SHP77 treated with DMSO at 0.1 percent for 48 hours (cell line): ENCODE measurements around the gene SPINDOC.
"Not testable (repeated sequence)": the region's sequence is repeated elsewhere in the genome, so short reads cannot be mapped to it uniquely, and the experiment has no call there.

Experiments
- DNase-seq: peaks from one replicate; lab custom pipeline; 2025; lab: John Stamatoyannopoulos, UW

The SPINDOC gene

DNA sequence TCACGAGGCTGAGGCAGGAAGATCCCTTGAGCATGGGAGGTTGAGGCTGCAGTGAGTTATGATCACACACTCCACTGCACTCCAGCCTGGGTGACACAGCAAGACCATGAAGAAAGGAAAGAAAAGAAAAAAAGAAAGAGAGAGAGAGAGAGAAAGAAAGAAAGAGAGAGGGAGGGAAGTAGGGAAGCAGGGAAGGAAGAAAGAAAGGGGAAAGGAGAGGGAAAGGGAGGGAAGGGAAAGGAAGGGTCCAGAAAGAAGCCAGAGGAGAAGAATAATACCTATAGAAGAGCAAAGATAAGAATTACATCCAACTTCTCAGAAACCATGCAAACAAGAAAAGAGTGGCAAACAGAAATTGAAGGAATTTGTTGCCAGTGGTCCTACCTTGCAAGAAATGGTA lies 27.4 kb upstream of the SPINDOC start:
- DNase-seq: no peak

DNA sequence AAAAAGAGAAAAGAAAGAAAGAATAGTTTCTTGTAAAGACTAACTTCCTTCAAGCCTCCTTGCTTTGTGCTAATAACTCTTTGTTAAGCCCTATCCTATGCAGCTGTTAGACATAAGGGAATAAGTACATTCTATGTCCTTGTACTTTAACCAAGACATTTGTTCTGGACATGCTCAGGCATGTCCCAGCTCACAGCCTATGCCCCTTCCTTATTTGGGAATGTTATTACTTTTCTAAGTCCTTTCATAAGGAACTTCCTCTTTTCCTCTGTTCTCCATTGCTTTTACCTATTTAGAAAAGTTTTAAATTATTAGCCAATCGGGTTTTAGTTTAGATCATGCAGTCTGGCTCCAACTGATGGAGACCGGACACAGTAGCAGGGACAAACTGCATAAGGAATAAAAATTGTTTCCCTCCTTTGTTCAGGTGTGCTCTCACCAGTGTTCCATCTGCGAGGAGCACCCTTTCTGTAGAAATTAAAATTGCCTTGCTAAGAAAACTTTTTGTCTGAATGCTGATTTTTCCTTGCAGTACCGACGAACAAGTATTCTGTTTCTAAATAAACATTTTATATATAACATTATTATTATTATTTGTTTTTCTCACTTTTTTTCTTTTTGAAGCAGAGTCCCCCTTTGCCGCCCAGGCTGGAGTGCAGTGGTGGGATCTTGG lies 21.6 kb upstream of the SPINDOC start:
- no peak for DNase-seq

DNA sequence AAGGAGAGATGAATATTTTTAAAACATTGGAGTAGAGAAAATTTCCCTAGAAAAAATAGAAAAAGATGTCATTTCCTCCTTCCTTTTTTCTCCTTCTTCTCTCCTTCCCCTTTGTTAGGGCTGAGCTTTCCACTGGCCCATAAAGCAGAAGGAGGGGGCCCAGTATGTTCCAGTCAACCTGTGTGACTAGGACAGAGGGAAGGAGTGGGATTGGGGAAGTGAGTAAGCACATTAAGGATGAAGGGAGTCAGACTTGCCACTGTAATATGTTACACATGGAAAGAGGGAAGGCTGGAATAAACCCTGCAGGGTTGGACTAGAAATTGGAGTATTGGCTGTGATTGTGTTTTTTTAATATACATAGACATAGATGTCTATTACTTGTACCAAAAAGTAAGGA lies 20.1 kb upstream of the SPINDOC start:
- no peak for DNase-seq

GRCh38 chr11:63795066-63795465 lies 18.2 kb upstream of the SPINDOC start:
- no peak for DNase-seq

DNA sequence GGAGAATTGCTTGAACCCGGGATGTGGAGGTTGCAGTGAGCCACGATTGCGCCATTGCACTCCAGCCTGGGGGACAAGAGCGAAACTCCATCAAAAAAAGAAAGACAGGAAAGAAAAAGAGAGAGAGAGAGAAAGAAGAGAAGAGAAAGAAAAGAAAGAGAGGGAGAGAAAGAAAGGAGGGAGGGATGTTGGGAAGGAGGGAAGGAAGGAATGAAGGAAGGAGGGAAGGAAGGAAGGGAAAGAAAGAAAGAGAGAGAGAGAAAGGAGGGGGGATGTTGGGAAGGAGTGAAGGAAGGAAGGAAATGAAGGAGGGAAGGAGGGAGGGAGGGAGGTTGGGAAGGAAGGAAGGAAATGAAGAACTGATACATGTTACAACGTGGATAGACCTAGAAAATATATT lies 12.3 kb upstream of the SPINDOC start:
- DNase-seq: no peak

DNA sequence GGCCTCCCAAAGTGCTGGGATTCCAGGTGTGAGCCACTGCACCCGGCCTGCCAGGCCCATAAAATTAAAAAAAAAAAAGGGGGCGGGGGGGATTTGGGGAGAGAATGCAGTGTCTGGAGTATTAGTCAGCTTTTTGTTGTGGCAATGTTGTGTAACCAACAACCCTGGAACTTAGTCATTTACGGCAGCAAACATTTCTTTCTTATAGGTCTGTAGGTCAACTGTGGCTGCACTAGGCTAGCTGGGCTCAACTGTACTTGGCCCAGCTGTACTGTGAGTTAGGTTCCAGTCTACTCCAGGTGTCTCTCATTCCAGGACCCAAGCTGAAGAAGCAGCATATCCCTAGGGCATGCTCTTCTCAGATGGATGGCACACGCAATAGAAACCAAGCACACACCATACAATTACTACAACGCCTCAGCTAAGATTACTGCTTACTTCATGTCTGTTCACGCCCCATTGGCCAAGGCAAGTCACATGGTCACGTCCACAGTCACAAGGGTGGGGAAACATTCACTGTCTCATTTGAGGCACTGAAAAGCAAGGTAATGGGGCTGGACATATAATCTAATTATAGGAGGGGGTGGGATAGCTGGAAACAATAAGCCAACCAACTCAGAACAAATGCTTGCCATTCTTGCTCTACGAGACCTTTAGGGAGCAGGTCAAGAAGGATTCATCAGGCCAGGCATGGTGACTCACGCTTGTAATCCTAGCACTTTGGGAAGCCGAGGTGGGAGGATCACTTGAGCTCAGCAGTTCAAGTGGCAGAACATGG lies 10.4 kb upstream of the SPINDOC start:
- no peak for DNase-seq

GRCh38 chr11:63804259-63804658 lies 9.0 kb upstream of the SPINDOC start:
- no peak for DNase-seq

- DNase-seq: no peak
Observed at GRCh38 chr11:63805844-63806415, 7.3 kb upstream of the SPINDOC start.

- DNase-seq: not testable (repeated sequence)
Observed at GRCh38 chr11:63810383-63810782, 2.9 kb upstream of the SPINDOC start.

DNA sequence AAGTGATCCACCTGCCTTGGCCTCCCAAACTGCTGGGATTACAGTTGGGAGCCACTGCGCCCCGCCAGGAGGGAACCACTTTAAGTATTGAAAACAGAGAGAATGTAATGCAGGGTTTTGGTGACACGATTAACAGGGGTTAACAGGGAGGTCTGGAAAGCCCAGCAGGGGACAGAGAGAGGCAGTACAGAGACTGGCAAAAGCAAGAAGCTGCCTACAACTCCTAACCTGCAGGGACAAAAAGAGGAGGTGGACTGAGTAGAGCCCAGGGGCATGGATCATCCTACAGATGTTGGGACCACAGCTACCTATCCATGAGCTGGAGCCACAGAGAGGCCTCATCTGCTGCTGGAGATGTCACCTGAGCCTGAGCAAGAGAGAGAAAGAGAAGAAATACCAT lies 1.7 kb upstream of the SPINDOC start:
- no peak for DNase-seq

DNA sequence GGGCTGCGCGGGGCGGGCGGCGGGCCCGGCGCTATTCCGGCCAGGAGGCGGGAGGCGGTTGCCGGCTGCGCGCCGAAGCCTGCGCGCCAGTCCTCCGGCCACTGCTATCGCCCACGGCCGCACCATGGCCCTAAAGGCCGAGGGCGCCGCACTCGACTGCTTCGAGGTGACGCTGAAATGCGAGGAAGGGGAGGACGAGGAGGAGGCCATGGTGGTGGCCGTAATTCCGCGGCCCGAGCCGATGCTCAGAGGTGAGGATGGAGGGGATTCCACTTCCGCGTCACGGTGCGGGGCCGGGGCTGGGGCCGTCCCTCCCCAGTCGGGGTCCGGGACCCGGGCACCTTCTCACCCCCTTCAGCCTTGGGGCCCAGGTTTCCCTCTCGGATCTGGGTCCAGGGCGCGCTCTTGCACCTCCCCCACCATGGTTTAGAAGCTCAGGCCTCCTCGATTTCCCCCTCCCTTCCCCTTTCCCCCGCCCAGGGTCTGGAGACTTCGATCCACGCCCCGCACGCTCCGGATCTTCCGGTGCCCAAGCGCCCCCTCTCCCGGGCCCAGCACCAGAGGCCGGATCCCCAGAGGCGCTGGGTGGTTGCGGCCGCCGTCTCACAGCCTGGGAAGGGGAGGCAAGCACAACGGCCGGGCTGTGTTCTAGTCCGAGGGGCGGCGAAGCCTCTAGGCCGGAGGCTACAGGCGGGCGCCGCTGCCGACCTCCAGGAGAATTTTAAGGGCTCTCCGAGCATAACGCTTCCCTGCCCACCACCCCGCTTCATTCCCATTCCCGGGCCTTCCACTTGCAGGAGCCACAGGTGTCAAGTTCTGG lies 517 bp downstream of the SPINDOC start:
- no peak for DNase-seq

DNA sequence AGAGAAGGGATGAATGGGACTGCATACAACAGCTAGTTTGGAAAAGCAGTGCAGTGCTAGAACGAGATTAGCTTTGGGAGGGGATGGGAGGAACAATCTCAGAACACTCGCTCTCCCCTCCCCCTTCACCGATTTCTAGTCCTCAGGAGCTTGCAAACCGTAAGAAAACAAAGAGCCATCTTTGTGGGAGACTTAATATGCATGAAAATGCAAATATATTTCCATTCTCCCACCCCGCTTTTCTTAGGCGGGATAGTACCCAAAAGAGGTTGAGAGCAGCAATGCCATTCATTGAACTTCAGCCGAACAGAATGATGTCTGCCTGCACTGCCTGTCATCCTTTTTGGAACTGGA lies 1.1 kb downstream of the SPINDOC start:
- no peak for DNase-seq

GRCh38 chr11:63816166-63816565 lies 2.9 kb downstream of the SPINDOC start:
- no peak for DNase-seq

GRCh38 chr11:63816732-63817131 lies 3.5 kb downstream of the SPINDOC start:
- no peak for DNase-seq

- no peak for DNase-seq
Observed at GRCh38 chr11:63817758-63818498, 4.7 kb downstream of the SPINDOC start.

DNA sequence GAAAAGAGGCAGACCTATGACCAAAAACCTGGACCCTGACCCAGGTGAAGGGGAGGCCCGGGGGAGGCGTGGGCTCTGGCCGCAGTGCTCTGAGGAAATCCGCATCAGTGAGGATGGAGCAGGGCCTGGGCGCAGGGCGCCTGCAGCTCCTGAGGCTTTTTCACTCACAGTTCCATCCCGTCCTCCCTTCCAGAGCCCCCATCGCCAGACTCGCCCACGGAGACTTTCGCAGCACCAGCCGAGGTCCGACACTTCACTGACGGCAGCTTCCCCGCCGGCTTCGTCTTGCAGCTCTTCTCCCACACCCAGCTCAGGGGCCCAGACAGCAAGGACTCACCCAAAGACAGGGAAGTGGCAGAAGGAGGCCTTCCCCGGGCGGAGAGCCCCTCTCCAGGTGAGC lies 5.4 kb downstream of the SPINDOC start:
- no peak for DNase-seq

GRCh38 chr11:63821411-63821810 lies 8.2 kb downstream of the SPINDOC start:
- no peak for DNase-seq

- no peak for DNase-seq
Observed at GRCh38 chr11:63826471-63827190, 13.4 kb downstream of the SPINDOC start.

DNA sequence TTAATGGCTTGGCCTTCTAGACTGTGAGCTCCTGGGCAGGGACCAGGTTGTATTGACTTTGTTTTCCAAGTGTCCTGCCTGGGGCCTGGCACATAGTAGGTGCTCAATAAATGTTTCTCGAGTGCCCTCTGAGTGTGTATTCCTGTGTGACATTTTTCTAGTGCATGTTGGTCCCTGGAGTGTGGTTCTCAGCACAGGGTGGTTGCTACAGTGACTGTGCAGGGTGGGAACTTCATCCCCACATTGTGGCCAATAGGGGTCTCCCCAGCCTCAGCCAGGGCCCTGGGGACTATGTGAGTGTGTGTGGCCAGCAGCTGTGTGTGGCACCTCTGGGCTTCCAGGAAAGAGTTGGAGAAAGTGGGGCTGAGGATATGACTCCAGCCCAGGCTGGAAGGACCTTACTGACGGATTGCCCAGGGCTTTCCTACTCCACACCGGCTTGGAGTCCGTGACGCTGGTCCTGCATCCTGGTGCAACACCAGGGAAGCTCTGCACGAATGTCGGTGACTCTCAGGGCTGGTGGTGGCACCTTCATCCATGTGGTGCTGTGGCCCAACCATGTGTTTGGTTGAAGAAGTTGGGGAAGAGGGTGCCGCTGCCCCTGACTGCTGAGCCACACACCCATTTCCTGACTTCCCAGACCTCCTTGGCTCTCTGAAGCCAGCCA lies 16.7 kb downstream of the SPINDOC start:
- DNase-seq: no peak

- DNase-seq: no peak
Observed at GRCh38 chr11:63831326-63831725, 18.1 kb downstream of the SPINDOC start.

DNA sequence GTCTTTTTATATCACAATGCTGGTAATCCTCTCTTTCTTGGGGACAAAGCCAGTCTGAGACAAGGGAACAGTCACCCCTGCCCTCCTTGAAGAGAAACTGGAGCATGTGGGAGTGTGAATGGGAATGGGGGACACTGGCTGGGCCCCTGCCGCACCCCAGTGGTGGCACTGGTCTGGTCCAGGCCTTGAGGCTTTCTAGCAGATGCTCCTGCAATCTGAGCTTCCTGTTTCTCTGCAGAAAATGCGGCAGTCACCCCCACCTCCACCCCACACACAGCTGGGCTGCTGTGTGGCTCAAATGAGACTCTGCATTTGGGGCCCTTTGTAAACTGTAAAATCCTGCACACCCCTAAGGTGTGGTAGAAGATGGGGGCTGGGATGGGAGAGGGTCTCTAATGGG lies 19.1 kb downstream of the SPINDOC start:
- no peak for DNase-seq
